Karpas-422 (cell line): ENCODE data around the gene PCMT1. TPM values are rescaled to one million over a fixed set of nuclear protein-coding genes. Genes with fewer than 3 reads are reported as not detected.

Experiments used
- total RNA-seq: library from RNA; depleted of rRNA; stranded (reverse); fragments of >200 nt; shearing (Covaris generic); gene quantifications from 2 replicates; pipeline ENCODE4 v1.2.3, GENCODE V29; 2014; ENCODE audit warnings: low replicate concordance; rRNA removed

The PCMT1 gene
- total RNA-seq, 1 experiment from 2014 or later, result 79.1 TPM

Other genes starting within 250 kb of the PCMT1 start
- 14.2 and 25.0 TPM in 2 replicates for gene PPIL4, start 203.7 kb upstream of the PCMT1 start, total RNA-seq
- gene GINM1, start 183.4 kb upstream of the PCMT1 start, total RNA-seq, result 14.1 and 21.7 TPM in 2 replicates
- 20.9 and 32.1 TPM in 2 replicates for gene KATNA1, start 101.0 kb upstream of the PCMT1 start, total RNA-seq
- 13.5 and 29.7 TPM in 2 replicates for gene LATS1, start 31.6 kb upstream of the PCMT1 start, total RNA-seq
- gene NUP43, start 3.2 kb upstream of the PCMT1 start, total RNA-seq, result 35.7 and 37.8 TPM in 2 replicates
- 3.5 and 5.4 TPM in 2 replicates for gene LRP11, start 114.6 kb downstream of the PCMT1 start, total RNA-seq
- gene RAET1E, start 148.4 kb downstream of the PCMT1 start, total RNA-seq, result not detected in 2 replicates
- not detected in 2 replicates for gene RAET1G, start 173.4 kb downstream of the PCMT1 start, total RNA-seq
- gene ULBP2, start 192.3 kb downstream of the PCMT1 start, total RNA-seq, result 0.56 and 0.76 TPM in 2 replicates
- gene ULBP1, start 214.2 kb downstream of the PCMT1 start, total RNA-seq, result 1.0 and 5.1 TPM in 2 replicates